ENCODE data around the gene ARHGAP10. TPM values are rescaled to one million over a fixed set of nuclear protein-coding genes. Genes with fewer than 3 reads are reported as not detected.

ARHGAP10 gene
- total RNA-seq, 4 donors from 2014 or later, result 7.0 to 52.8 (median 19.9) TPM

- Histone ChIP-seq H3K27ac (no peak overlapping the region), H3K9me3 (no peaks in the 10 kb centered on the region), H3K4me1 (peaks cover 0 to 4% (median 0%) of the 10 kb centered on the region in 4 donors), H3K36me3 (no peaks in the 10 kb centered on the region), H3K27me3 (no peaks in the 10 kb centered on the region), H3K4me3 (no peak overlapping the region)
- DNase-seq, result no peak
- TF ChIP-seq CTCF (IDR thresholded peaks at IDR 0.05) (no peak), POLR2A (IDR thresholded peaks at IDR 0.05) (no peak)
These were observed 121.8 kb downstream of the ARHGAP10 start for GRCh38 chr4:147853706-147854105.

GRCh38 chr4:147854154-147854553, 122.3 kb downstream of the ARHGAP10 start:
- peaks cover 0 to 4% (median 0%) of the 10 kb centered on the region in 4 donors for H3K4me1 ChIP-seq
- H3K27me3 ChIP-seq, result no peaks in the 10 kb centered on the region
- H3K36me3 ChIP-seq, result no peaks in the 10 kb centered on the region
- TF ChIP-seq POLR2A (IDR thresholded peaks at IDR 0.05), result no peak
- TF ChIP-seq CTCF (IDR thresholded peaks at IDR 0.05), result no peak
- H3K27ac ChIP-seq, result no peak overlapping the region
- no peaks in the 10 kb centered on the region for H3K9me3 ChIP-seq
- no peak overlapping the region for H3K4me3 ChIP-seq
- DNase-seq, result no peak

- Histone ChIP-seq H3K4me3 (no peak overlapping the region), H3K9me3 (no peaks in the 10 kb centered on the region), H3K36me3 (no peaks in the 10 kb centered on the region), H3K27me3 (no peaks in the 10 kb centered on the region), H3K4me1 (peaks cover 0 to 4% (median 0%) of the 10 kb centered on the region in 4 donors), H3K27ac (no peak overlapping the region)
- no peak for TF ChIP-seq POLR2A (IDR thresholded peaks at IDR 0.05)
- TF ChIP-seq CTCF (IDR thresholded peaks at IDR 0.05), result no peak
- no peak for DNase-seq
These were observed 123.7 kb downstream of the ARHGAP10 start for GRCh38 chr4:147855571-147856009.

- Histone ChIP-seq H3K4me1 (no peaks in the 10 kb centered on the region), H3K27ac (no peak overlapping the region), H3K36me3 (no peaks in the 10 kb centered on the region), H3K27me3 (no peaks in the 10 kb centered on the region), H3K4me3 (no peak overlapping the region), H3K9me3 (no peaks in the 10 kb centered on the region)
- no peak for DNase-seq
- no peak for TF ChIP-seq CTCF (IDR thresholded peaks at IDR 0.05)
- TF ChIP-seq POLR2A (IDR thresholded peaks at IDR 0.05), result no peak
These were observed 129.1 kb downstream of the ARHGAP10 start for GRCh38 chr4:147860960-147861359.

- TF ChIP-seq CTCF (IDR thresholded peaks at IDR 0.05), result no peak
- no peak for TF ChIP-seq POLR2A (IDR thresholded peaks at IDR 0.05)
- Histone ChIP-seq H3K4me3 (no peak overlapping the region), H3K27ac (no peak overlapping the region), H3K27me3 (no peaks in the 10 kb centered on the region), H3K36me3 (no peaks in the 10 kb centered on the region), H3K9me3 (no peaks in the 10 kb centered on the region), H3K4me1 (no peaks in the 10 kb centered on the region)
- no peak for DNase-seq
These were observed 130.3 kb downstream of the ARHGAP10 start for GRCh38 chr4:147862043-147862692.

All from Peyer's patch (tissue), 4 donors.